NK-92 treated with Interleukin-12 subunit alpha and Interleukin-12 subunit beta, amount 100 ng/mL, for 24 hours (cell line): ENCODE data around the gene RASA3.
"Not testable (repeated sequence)": the region's sequence is repeated elsewhere in the genome, so short reads cannot be mapped to it uniquely, and the experiment has no call there.

Experiments
- DNase-seq: peaks from one replicate; lab custom pipeline; 2025; lab: John Stamatoyannopoulos, UW

Gene RASA3

GRCh38 chr13:114080739-114081561 is 51.5 kb downstream of the RASA3 start:
- DNase-seq, result no peak

GRCh38 chr13:114079601-114080536 is 52.6 kb downstream of the RASA3 start:
- DNase-seq, result no peak

GRCh38 chr13:114078461-114079451 is 53.7 kb downstream of the RASA3 start:
- DNase-seq, result no peak

- no peak for DNase-seq
Observed at GRCh38 chr13:114077933-114078325, 54.5 kb downstream of the RASA3 start.

- DNase-seq, result no peak
Observed at GRCh38 chr13:114077099-114077932, 55.1 kb downstream of the RASA3 start.

GRCh38 chr13:114076329-114077090 is 55.9 kb downstream of the RASA3 start:
- no peak for DNase-seq

- not testable (repeated sequence) for DNase-seq
Observed at GRCh38 chr13:114075811-114076210, 56.6 kb downstream of the RASA3 start.

GRCh38 chr13:114074671-114075315 is 57.6 kb downstream of the RASA3 start:
- DNase-seq, result no peak

- DNase-seq, result no peak
Observed at GRCh38 chr13:114073881-114074612, 58.4 kb downstream of the RASA3 start.

- no peak for DNase-seq
Observed at GRCh38 chr13:114072421-114072820, 60.0 kb downstream of the RASA3 start.

- DNase-seq, result no peak
Observed at GRCh38 chr13:114071991-114072390, 60.4 kb downstream of the RASA3 start.

- DNase-seq, result no peak
Observed at GRCh38 chr13:114071410-114071809, 61.0 kb downstream of the RASA3 start.

GRCh38 chr13:114070098-114070799 is 62.2 kb downstream of the RASA3 start:
- DNase-seq, result no peak

- no peak for DNase-seq
Observed at GRCh38 chr13:114069376-114070097, 62.9 kb downstream of the RASA3 start.

- DNase-seq, result no peak
Observed at GRCh38 chr13:114068656-114069318, 63.6 kb downstream of the RASA3 start.

GRCh38 chr13:114067886-114068651 is 64.4 kb downstream of the RASA3 start:
- DNase-seq, result no peak
